Trophoblast cell (in vitro differentiated cells and primary cell): ENCODE data around the gene SPOCK1.

Experiments used
- DNase-seq, 2 donors: peaks; one replicate each; pipeline ENCODE4 v3.0.0-alpha.2; 2016
- H2AFZ ChIP-seq: 2 replicates; pipeline ENCODE4 v1.6.1; 2013; ENCODE audit warnings: low read length, moderate library complexity, mild to moderate bottlenecking; ENCODE audit not compliant: insufficient read depth, poor library complexity
- H2AK5ac ChIP-seq: 2 replicates; pipeline ENCODE4 v1.6.1; 2013; ENCODE audit warnings: mild to moderate bottlenecking, low read length
- H2BK120ac ChIP-seq: 2 replicates; pipeline ENCODE4 v1.6.1; 2013; ENCODE audit warnings: low read length, mild to moderate bottlenecking, moderate library complexity; ENCODE audit not compliant: insufficient read depth, poor library complexity
- H2BK12ac ChIP-seq: 2 replicates; pipeline ENCODE4 v1.6.1; 2013; ENCODE audit warnings: mild to moderate bottlenecking, low read length, moderate library complexity
- H2BK5ac ChIP-seq: 2 replicates; pipeline ENCODE4 v1.6.1; 2013; ENCODE audit warnings: low read length, low read depth, moderate library complexity, mild to moderate bottlenecking; ENCODE audit not compliant: poor library complexity
- H3K14ac ChIP-seq: 2 replicates; pipeline ENCODE4 v1.6.1; 2013; ENCODE audit warnings: mild to moderate bottlenecking, low read length
- H3K18ac ChIP-seq: 2 replicates; pipeline ENCODE4 v1.6.1; 2013; ENCODE audit warnings: mild to moderate bottlenecking, low read length
- H3K23ac ChIP-seq: 2 replicates; pipeline ENCODE4 v1.6.1; 2013; ENCODE audit warnings: low read length
- H3K27ac ChIP-seq: 2 replicates; pipeline ENCODE4 v1.5.1; 2013; ENCODE audit warnings: low read depth, mild to moderate bottlenecking, inconsistent platforms, low read length, moderate library complexity
- H3K27me3 ChIP-seq: 2 replicates; pipeline ENCODE4 v1.6.1; 2013; ENCODE audit warnings: inconsistent platforms, mild to moderate bottlenecking, low read length, moderate library complexity; ENCODE audit not compliant: insufficient read depth
- H3K36me3 ChIP-seq, 2 experiments: 1 replicate in 1 of 2; 2 replicates in 1 of 2; pipeline ENCODE4 v1.6.1; 2013; ENCODE audit warnings: low read length in 2 of 2, mild to moderate bottlenecking in 2 of 2, moderate library complexity in 1 of 2; ENCODE audit not compliant: insufficient read depth in 2 of 2, control insufficient read depth in 1 of 2
- H3K4ac ChIP-seq: 2 replicates; pipeline ENCODE4 v1.6.1; 2013; ENCODE audit warnings: low read depth, mild to moderate bottlenecking, low read length, moderate library complexity
- H3K4me1 ChIP-seq, 2 experiments: 1 replicate in 1 of 2; 2 replicates in 1 of 2; pipeline ENCODE4 v1.6.1; 2013; ENCODE audit warnings: low read length in 2 of 2, mild to moderate bottlenecking in 2 of 2, moderate library complexity in 1 of 2; ENCODE audit not compliant: insufficient read depth in 2 of 2, control insufficient read depth in 1 of 2
- H3K4me2 ChIP-seq: 2 replicates; pipeline ENCODE4 v1.6.1; 2013; ENCODE audit warnings: inconsistent platforms, mild to moderate bottlenecking, low read length, moderate library complexity
- H3K4me3 ChIP-seq: 2 replicates; pipeline ENCODE4 v1.5.1; 2013; ENCODE audit warnings: mild to moderate bottlenecking, low read depth, low read length, inconsistent platforms
- H3K79me1 ChIP-seq: one replicate; pipeline ENCODE4 v1.6.1; 2013; ENCODE audit warnings: low read length
- H3K79me2 ChIP-seq: 2 replicates; pipeline ENCODE4 v1.6.1; 2013; ENCODE audit warnings: low read length, mild to moderate bottlenecking; ENCODE audit not compliant: control insufficient read depth, insufficient read depth, poor library complexity
- H3K9ac ChIP-seq: 2 replicates; pipeline ENCODE4 v1.6.1; 2013; ENCODE audit warnings: mild to moderate bottlenecking, low read length
- H3K9me3 ChIP-seq: 2 replicates; pipeline ENCODE4 v1.6.1; 2013; ENCODE audit warnings: low read depth, mild to moderate bottlenecking, control low read depth, inconsistent platforms, low read length; ENCODE audit not compliant: insufficient read depth
- H4K12ac ChIP-seq: 2 replicates; pipeline ENCODE4 v1.6.1; 2013; ENCODE audit warnings: low read depth, mild to moderate bottlenecking, low read length, moderate library complexity
- H4K8ac ChIP-seq: 2 replicates; pipeline ENCODE4 v1.6.1; 2013; ENCODE audit warnings: low read depth, mild to moderate bottlenecking, low read length, moderate library complexity
- H4K91ac ChIP-seq: one replicate; pipeline ENCODE4 v1.6.1; 2013; ENCODE audit warnings: low read depth, mild to moderate bottlenecking, low read length, moderate library complexity
- WGBS: extraction: QIAGEN DNeasy Blood & Tissue Kit; methylation state at CpG from one replicate; pipeline ENCODE4 v1.1.7; 2013; ENCODE audit warnings: missing lambda C conversion rate; ENCODE audit not compliant: insufficient read length, insufficient coverage; ENCODE audit errors: extremely low coverage; 5-methylcytosine and 5-hydroxymethylcytosine counted together

The SPOCK1 gene

DNA sequence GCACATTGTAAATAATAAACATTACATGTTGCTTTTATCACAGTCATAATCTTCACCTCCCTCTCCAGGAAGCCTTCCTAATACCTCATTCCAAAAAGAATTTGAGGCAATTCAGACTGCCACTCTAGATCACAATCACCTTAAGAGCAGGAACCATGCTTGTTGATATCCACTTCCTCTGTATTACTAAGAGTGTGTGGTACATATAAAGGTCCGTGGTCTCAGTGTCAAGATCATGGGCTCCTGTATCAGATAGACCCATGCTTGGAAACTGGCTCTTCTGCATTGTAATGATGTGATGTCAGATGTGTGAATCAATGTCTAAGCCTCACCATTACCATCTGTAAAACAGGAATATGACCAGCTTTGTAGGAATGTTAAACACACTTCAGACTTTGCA is 114.1 kb downstream of the SPOCK1 start:
- no peak overlapping the region for H4K12ac ChIP-seq
- no peak overlapping the region for H3K27ac ChIP-seq
- H2BK12ac ChIP-seq = no peak overlapping the region
- H2AK5ac ChIP-seq = no peak overlapping the region
- H2BK120ac ChIP-seq = no peak overlapping the region
- peaks cover 7% of the 10 kb centered on the region for H3K9me3 ChIP-seq
- H4K91ac ChIP-seq = no peak overlapping the region
- H2AFZ ChIP-seq = no peak overlapping the region
- no peak overlapping the region for H2BK5ac ChIP-seq
- H3K9ac ChIP-seq = no peak overlapping the region
- no peak overlapping the region for H3K23ac ChIP-seq
- no peaks in the 10 kb centered on the region for H3K36me3 ChIP-seq
- no CpG with 5 or more reads among the region's 1 CpG for WGBS
- DNase-seq = peak; percentile 85 to 98
- no peak overlapping the region for H4K8ac ChIP-seq
- no peak overlapping the region for H3K14ac ChIP-seq
- H3K4me3 ChIP-seq = no peak overlapping the region
- H3K4ac ChIP-seq = no peak overlapping the region
- H3K27me3 ChIP-seq = no peaks in the 10 kb centered on the region
- no peak overlapping the region for H3K18ac ChIP-seq
- H3K79me2 ChIP-seq = no peaks in the 10 kb centered on the region
- no peaks in the 10 kb centered on the region for H3K79me1 ChIP-seq
- H3K4me1 ChIP-seq = no peaks in the 10 kb centered on the region
- no peak overlapping the region for H3K4me2 ChIP-seq

DNA sequence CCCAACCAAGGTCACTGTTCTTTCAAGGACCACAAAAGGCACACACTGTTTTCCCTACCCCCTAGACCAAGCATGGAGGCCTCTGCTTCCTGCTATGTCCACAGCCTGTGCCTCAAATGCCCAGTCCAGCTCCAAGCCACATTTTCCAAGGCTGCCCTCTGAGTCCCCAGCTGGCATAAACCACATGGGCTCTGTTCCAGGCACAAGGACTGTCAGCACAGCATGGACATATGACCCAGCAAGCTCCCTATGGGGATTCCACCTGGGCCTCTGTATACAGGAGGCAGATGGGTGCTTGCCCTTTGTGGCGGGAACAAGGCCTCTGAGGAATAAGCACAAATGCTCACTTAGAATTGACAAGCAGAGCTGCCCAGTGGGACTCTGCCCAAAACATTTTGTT is 115.2 kb downstream of the SPOCK1 start:
- no peak overlapping the region for H2BK5ac ChIP-seq
- WGBS = no CpG with 5 or more reads among the region's 1 CpG
- H2AK5ac ChIP-seq = no peak overlapping the region
- no peak overlapping the region for H3K9ac ChIP-seq
- H3K79me2 ChIP-seq = no peaks in the 10 kb centered on the region
- no peak overlapping the region for H2BK12ac ChIP-seq
- H3K4me3 ChIP-seq = no peak overlapping the region
- no peak overlapping the region for H3K4me2 ChIP-seq
- no peak overlapping the region for H2BK120ac ChIP-seq
- no peak overlapping the region for H3K18ac ChIP-seq
- H3K79me1 ChIP-seq = no peaks in the 10 kb centered on the region
- H3K9me3 ChIP-seq = peaks cover 9% of the 10 kb centered on the region
- no peak overlapping the region for H3K14ac ChIP-seq
- no peak overlapping the region for H3K27ac ChIP-seq
- H4K12ac ChIP-seq = no peak overlapping the region
- H3K4me1 ChIP-seq = no peaks in the 10 kb centered on the region
- no peak overlapping the region for H3K4ac ChIP-seq
- H4K8ac ChIP-seq = no peak overlapping the region
- no peaks in the 10 kb centered on the region for H3K36me3 ChIP-seq
- H2AFZ ChIP-seq = no peak overlapping the region
- H4K91ac ChIP-seq = no peak overlapping the region
- no peaks in the 10 kb centered on the region for H3K27me3 ChIP-seq
- no peak for DNase-seq
- H3K23ac ChIP-seq = no peak overlapping the region

DNA sequence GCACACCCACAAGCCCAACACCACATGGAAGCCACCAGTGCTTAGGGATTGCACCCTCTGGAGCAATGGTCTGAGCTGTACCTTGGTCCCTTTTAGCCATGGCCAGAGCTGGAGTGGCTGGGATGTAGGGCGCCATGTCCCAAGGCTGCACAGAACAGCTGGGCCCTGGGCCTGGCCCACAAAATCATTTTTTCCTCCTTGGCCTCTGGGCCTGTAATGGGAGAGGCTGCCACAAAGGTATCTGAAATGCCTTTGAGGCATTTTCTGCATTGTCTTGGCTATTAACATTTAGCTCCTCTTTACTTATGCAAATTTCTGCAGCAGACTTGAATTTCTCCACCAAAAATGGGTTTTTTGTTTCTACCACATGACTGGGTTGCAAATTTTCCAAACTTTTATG is 117.6 kb downstream of the SPOCK1 start:
- Histone ChIP-seq H4K8ac (no peak overlapping the region), H2BK12ac (no peak overlapping the region), H3K4ac (no peak overlapping the region), H3K9ac (no peak overlapping the region), H3K27ac (no peak overlapping the region), H4K91ac (no peak overlapping the region), H3K9me3 (peaks cover 9% of the 10 kb centered on the region), H3K18ac (no peak overlapping the region), H3K79me2 (no peaks in the 10 kb centered on the region), H2BK120ac (no peak overlapping the region), H2AFZ (no peak overlapping the region), H4K12ac (no peak overlapping the region), H3K23ac (no peak overlapping the region), H2AK5ac (no peak overlapping the region), H2BK5ac (no peak overlapping the region), H3K4me3 (no peak overlapping the region), H3K14ac (no peak overlapping the region), H3K36me3 (no peaks in the 10 kb centered on the region), H3K4me1 (no peaks in the 10 kb centered on the region), H3K79me1 (no peaks in the 10 kb centered on the region), H3K27me3 (no peaks in the 10 kb centered on the region), H3K4me2 (no peak overlapping the region)
- DNase-seq = no peak
- WGBS = no CpG with 5 or more reads among the region's 1 CpG

DNA sequence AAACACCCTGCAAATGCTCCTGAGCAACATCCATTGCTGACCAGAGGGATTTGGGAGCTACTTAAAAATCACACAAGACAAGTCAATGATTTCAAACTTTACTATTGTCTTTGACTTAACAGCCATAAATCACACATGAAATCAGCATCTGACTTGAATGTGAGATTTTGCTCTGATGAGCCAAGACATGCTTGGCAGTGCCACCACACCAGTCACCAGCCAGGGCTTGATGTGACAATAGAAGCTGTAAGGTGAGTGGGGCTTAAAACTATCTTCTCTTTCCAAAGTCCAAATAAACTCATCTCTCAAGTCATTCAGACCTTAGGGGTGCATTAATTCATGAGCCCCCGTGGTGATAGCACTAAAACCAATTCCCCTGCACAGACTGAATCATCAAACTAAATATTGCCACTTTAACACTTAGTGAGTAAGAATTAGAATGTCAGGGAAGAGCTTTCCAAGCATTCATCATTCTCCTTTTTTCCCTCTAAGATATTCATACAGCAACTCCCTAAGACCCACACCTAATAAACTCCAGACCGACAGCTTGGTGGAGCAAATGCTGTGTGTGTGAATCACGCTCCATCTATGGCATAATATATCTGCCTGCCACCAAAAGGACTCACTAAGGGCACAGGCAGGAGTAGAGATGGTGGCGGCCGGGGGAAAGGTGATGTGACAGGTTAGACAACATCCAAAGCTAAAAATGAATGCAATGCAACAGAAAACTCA is 119.4 kb downstream of the SPOCK1 start:
- Histone ChIP-seq H3K18ac (no peak overlapping the region), H3K4me3 (no peak overlapping the region), H2AK5ac (no peak overlapping the region), H3K9ac (no peak overlapping the region), H3K14ac (no peak overlapping the region), H2AFZ (no peak overlapping the region), H4K12ac (no peak overlapping the region), H4K91ac (no peak overlapping the region), H4K8ac (no peak overlapping the region), H3K36me3 (no peaks in the 10 kb centered on the region), H3K23ac (no peak overlapping the region), H3K79me1 (no peaks in the 10 kb centered on the region), H2BK5ac (no peak overlapping the region), H3K9me3 (peaks cover 9% of the 10 kb centered on the region), H3K4me2 (no peak overlapping the region), H3K79me2 (no peaks in the 10 kb centered on the region), H3K27ac (no peak overlapping the region), H2BK120ac (no peak overlapping the region), H3K27me3 (no peaks in the 10 kb centered on the region), H3K4me1 (no peaks in the 10 kb centered on the region), H3K4ac (no peak overlapping the region), H2BK12ac (no peak overlapping the region)
- WGBS = no CpG with 5 or more reads among the region's 5 CpGs
- DNase-seq = peak; percentile 20 to 61
